OCI-LY7 (cell line): ENCODE results near the gene RGS8. TPM values are rescaled to one million over a fixed set of nuclear protein-coding genes. Genes with fewer than 3 reads are reported as not detected.

ENCODE experiments used
- Bru-seq: library from RNA; stranded (reverse); fragments of 400-500 nt; gene quantifications from one replicate; lab custom pipeline; 2021; lab: Mats Ljungman, UMichigan
- BruChase-seq, 2 experiments: library from RNA; stranded (reverse); fragments of 400-500 nt; gene quantifications; one replicate each; lab custom pipeline; 2021; lab: Mats Ljungman, UMichigan
- BruUV-seq: library from RNA; stranded (reverse); fragments of 400-500 nt; replicated peaks from 2 replicates; lab custom pipeline; 2021; lab: Mats Ljungman, UMichigan
- CTCF ChIA-PET: fragments of 300-600 bp; sonication (Branson Sonifier 250); formaldehyde crosslinking; loops from one replicate; lab custom pipeline; 2022; ENCODE audit warnings: antibody characterized with exemption; ENCODE audit not compliant: unreplicated experiment; lab: Charles Lee
- POLR2A ChIA-PET: fragments of 300-600 bp; sonication (Branson Sonifier 250); formaldehyde crosslinking; loops from one replicate; lab custom pipeline; 2022; ENCODE audit warnings: antibody characterized with exemption; lab: Charles Lee
- DNase-seq: peaks from one replicate; pipeline ENCODE4 v3.0.0-alpha.2; 2015; ENCODE audit warnings: low spot score
- H2AFZ ChIP-seq: fragments of 200-600 bp; sonication (generic), shearing (Covaris generic); 2 replicates; pipeline ENCODE4 v1.6.1; 2014; ENCODE audit warnings: mild to moderate bottlenecking, antibody characterized with exemption, low read length, moderate library complexity
- H3K27ac ChIP-seq: fragments of 200-600 bp; sonication (generic); 2 replicates; pipeline ENCODE4 v1.5.1; 2014; ENCODE audit warnings: mixed run types, low read depth, mild to moderate bottlenecking, moderate library complexity, low read length, inconsistent platforms; ENCODE audit not compliant: poor library complexity, severe bottlenecking
- H3K36me3 ChIP-seq: fragments of 200-600 bp; sonication (generic); 2 replicates; pipeline ENCODE4 v1.6.1; 2014; ENCODE audit warnings: mild to moderate bottlenecking, antibody characterized with exemption, low read length, moderate library complexity, mixed read lengths; ENCODE audit not compliant: insufficient read depth
- H3K4me1 ChIP-seq: fragments of 200-600 bp; sonication (generic); 2 replicates; pipeline ENCODE4 v1.5.1; 2014; ENCODE audit warnings: mild to moderate bottlenecking, low read length; ENCODE audit not compliant: insufficient read depth, poor library complexity, severe bottlenecking
- H3K4me2 ChIP-seq: fragments of 200-600 bp; sonication (generic); 2 replicates; pipeline ENCODE4 v1.6.1; 2014; ENCODE audit warnings: mild to moderate bottlenecking, low read length
- H3K4me3 ChIP-seq: fragments of 200-600 bp; sonication (generic); 2 replicates; pipeline ENCODE4 v1.5.1; 2014; ENCODE audit warnings: mild to moderate bottlenecking, low read depth, low read length; ENCODE audit not compliant: poor library complexity, severe bottlenecking
- H3K79me2 ChIP-seq: fragments of 200-600 bp; sonication (generic); 2 replicates; pipeline ENCODE4 v1.6.1; 2016; ENCODE audit warnings: low read depth, mild to moderate bottlenecking, low read length, moderate library complexity, mixed read lengths; ENCODE audit not compliant: insufficient read depth
- H3K9me2 ChIP-seq: fragments of 200-600 bp; sonication (generic); 2 replicates; pipeline ENCODE4 v1.6.1; 2016; ENCODE audit warnings: mild to moderate bottlenecking, low read length, mixed read lengths; ENCODE audit not compliant: insufficient read depth
- H3K9me3 ChIP-seq: fragments of 200-600 bp; sonication (generic); 2 replicates; pipeline ENCODE4 v1.6.1; 2014; ENCODE audit warnings: mild to moderate bottlenecking, mixed run types, low read length, mixed read lengths
- H4K20me1 ChIP-seq: fragments of 200-600 bp; sonication (generic); 2 replicates; pipeline ENCODE4 v1.6.1; 2014; ENCODE audit warnings: mild to moderate bottlenecking, antibody characterized with exemption, low read length, moderate library complexity, mixed read lengths; ENCODE audit not compliant: insufficient read depth
- EZH2phosphoT487 ChIP-seq: fragments of 200-600 bp; sonication (generic); IDR thresholded peaks from 2 replicates; pipeline ENCODE4 v1.6.1; 2018; ENCODE audit warnings: low read depth, borderline replicate concordance, mild to moderate bottlenecking, mixed run types, antibody characterized with exemption, low read length, moderate library complexity, mixed read lengths
- intact Hi-C: fragments of 100-400 bp; cut with micrococcal nuclease; formaldehyde crosslinking; loops from one replicate; pipeline ENCODE4 v1.10.0; 2022; ENCODE audit not compliant: unreplicated experiment
- long read RNA-seq: library from polyadenylated mRNA; stranded (forward); transcript quantifications from one replicate; pipeline ENCODE4 v2.0.0, GENCODE V29; 2022
- total RNA-seq, 2 experiments: library from RNA; depleted of rRNA in 1 of 2; stranded (reverse); fragments of >200 nt in 1 of 2; shearing (Covaris generic) in 1 of 2; gene quantifications; 2 replicates each; pipeline ENCODE4 v1.2.3, GENCODE V29; 2014 to 2022
- TF ChIP-seq, protein P1 (sequence below): fragments of 200-600 bp; sonication (generic); conservative IDR thresholded peaks from 2 replicates; pipeline ENCODE4 v1.5.1; 2014; ENCODE audit warnings: mild to moderate bottlenecking, antibody characterized with exemption, low read length, moderate library complexity, mixed read lengths

RGS8 gene, protein sequence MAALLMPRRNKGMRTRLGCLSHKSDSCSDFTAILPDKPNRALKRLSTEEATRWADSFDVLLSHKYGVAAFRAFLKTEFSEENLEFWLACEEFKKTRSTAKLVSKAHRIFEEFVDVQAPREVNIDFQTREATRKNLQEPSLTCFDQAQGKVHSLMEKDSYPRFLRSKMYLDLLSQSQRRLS
- 0.10 TPM in 1 of 2 replicates, not detected in the other for total RNA-seq (2014; rRNA removed; shearing (Covaris generic))
- 0.31 and 1.2 TPM in 2 replicates for total RNA-seq (2022)
- percentile 31 among the genes with signal in this experiment for Bru-seq, nascent RNA
- percentile 21 among the genes with signal in this experiment for BruChase-seq, experiment 1, labeled RNA remaining after a 6-hour chase
- percentile 31 among the genes with signal in this experiment for BruChase-seq, experiment 2, labeled RNA remaining after a 2-hour chase
- long read RNA-seq: 0 reads

DNA sequence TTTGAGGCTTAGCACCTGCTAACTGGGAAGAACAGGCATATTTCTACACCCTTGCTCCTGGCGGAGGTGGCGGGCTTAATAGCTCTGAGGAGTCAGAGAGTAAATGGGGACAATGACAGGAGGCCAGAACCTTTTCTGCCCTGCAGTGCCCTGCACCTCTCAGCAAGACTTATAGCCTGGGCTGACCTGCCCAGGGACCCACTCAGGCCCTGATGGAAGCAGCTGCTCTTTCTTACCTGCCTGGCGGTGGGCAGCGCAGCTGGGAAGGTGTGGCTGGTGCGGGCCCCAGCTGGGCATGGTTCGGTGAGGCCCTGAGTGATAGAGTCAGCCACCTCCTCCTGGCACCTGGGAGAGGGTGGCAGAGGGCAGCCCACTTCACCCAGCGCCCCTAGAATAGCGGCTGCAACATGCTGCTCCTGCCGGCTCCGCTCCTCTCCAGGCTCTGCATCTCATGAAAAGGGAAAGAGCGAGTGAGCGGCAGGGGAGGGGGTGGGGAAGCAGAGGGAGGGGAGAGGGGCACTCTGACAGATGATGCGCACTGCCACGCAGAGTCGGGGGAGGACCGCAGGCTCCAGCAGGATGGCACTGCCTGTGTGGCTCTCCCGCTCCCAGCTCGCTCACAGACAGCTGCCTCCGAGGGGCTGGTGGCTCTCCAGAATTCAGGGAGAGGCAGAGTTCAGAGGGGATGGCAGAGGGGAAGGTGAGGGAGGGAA, at the start of gene RGS8:
RGS8 (minus strand) TSS at position 472 of the 713 bp plus-strand sequence. CDS start 14,938 bp downstream, outside the sequence.
- H3K36me3 ChIP-seq: no peaks in the 10 kb centered on the region
- no peak within 1 kb of the TSS for H3K4me2 ChIP-seq
- H3K4me3 ChIP-seq: no peak within 1 kb of the TSS
- no peak within 1 kb of the TSS for H3K27ac ChIP-seq
- no peak within 1 kb of the TSS for H2AFZ ChIP-seq
- H3K4me1 ChIP-seq: peaks cover 43% of the 10 kb centered on the region
- intact Hi-C loops: no loop called here
- H3K79me2 ChIP-seq: no peaks in the 10 kb centered on the region
- H3K9me3 ChIP-seq: no peaks in the 10 kb centered on the region
- BruUV-seq: no TSS peak
- no peak for TF ChIP-seq EZH2phosphoT487
- ChIA-PET CTCF (interaction anchor here (1.0 kb wide), 1 partner anchor 8 kb away, joined by 3 read pairs; no protein-coding TSS in a partner anchor), POLR2A (interaction anchor here (0.7 to 1.2 kb wide), 2 partner anchors 81 to 235 kb away, joined by 4 to 7 read pairs; no protein-coding TSS in a partner anchor)
- no peaks in the 10 kb centered on the region for H4K20me1 ChIP-seq
- no peak for DNase-seq
- no peaks in the 10 kb centered on the region for H3K9me2 ChIP-seq

DNA sequence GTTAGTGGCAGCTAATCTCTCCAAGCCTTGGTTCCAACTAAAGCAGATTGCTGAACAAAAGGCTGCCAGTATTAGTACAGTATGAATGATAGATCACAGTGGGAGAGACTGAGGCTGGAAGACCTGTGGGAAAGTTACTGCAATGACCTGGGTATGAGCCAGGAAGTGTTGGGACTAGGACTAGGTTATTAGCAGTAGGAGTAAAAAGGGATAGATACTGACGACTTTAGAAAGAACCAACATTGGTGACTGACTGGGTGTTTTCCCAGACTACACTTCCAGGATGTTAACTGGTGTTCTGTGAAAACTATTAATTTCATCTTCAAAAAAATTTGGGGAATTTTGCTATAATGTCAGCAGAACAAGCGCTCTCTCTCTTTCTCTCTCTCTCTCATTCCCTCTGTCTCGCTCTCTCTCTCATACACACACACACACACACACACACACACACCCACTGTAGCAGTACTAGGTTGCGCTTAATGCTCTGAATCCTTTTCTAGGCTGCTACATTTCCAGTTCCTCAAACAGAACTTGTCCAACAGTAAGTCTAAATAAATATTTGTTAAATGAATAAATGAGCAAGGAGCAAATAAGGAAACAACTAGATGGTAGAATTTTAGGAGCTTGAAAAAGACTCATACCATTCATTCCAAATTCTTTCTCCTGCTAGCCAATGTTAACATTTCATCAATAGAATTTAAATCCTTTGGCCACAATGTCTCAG, 47.6 kb upstream of the RGS8 start:
- no peak for DNase-seq
- Histone ChIP-seq H3K9me2 (no peaks in the 10 kb centered on the region), H3K9me3 (no peaks in the 10 kb centered on the region), H3K27ac (no peak overlapping the region), H3K4me1 (no peaks in the 10 kb centered on the region), H3K4me2 (no peak overlapping the region), H3K79me2 (no peaks in the 10 kb centered on the region), H2AFZ (no peak overlapping the region), H3K36me3 (no peaks in the 10 kb centered on the region), H4K20me1 (no peaks in the 10 kb centered on the region), H3K4me3 (no peak overlapping the region)
- intact Hi-C loops: no loop called here
- ChIA-PET POLR2A (interaction anchor here (0.6 to 1.1 kb wide), 4 partner anchors 15 to 1875 kb away, joined by 3 to 5 read pairs (median 3); no protein-coding TSS in a partner anchor), CTCF (no interaction called here)
- BruUV-seq: no TSS peak
- no peak for TF ChIP-seq EZH2phosphoT487
- TF ChIP-seq, protein P1, sequence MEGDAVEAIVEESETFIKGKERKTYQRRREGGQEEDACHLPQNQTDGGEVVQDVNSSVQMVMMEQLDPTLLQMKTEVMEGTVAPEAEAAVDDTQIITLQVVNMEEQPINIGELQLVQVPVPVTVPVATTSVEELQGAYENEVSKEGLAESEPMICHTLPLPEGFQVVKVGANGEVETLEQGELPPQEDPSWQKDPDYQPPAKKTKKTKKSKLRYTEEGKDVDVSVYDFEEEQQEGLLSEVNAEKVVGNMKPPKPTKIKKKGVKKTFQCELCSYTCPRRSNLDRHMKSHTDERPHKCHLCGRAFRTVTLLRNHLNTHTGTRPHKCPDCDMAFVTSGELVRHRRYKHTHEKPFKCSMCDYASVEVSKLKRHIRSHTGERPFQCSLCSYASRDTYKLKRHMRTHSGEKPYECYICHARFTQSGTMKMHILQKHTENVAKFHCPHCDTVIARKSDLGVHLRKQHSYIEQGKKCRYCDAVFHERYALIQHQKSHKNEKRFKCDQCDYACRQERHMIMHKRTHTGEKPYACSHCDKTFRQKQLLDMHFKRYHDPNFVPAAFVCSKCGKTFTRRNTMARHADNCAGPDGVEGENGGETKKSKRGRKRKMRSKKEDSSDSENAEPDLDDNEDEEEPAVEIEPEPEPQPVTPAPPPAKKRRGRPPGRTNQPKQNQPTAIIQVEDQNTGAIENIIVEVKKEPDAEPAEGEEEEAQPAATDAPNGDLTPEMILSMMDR: no peak

DNA sequence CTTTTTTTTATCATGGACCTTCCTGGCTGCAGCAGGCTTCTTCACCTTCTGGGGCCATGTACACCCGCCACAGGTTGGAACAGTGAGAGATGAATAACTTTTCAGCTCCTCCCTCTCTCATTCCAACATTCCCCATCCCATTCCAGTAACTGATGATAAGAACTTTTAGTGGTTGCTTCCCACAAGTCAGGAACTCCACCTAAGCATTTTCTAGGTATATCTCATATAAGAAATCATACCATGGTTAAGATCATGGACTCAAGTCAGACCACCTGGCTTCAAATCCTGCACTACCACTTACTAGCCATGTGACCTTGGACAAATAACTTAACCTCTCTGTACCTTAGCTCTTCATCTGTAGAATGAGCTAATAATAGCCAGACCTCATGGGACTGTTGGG, 42.5 kb upstream of the RGS8 start:
- TF ChIP-seq, protein P1: no peak
- TF ChIP-seq EZH2phosphoT487: no peak
- BruUV-seq: no TSS peak

More for the DNA sequence above, 42.5 kb upstream of the RGS8 start:
- no peak overlapping the region for H2AFZ ChIP-seq
- H3K9me3 ChIP-seq: no peaks in the 10 kb centered on the region
- H3K9me2 ChIP-seq: no peaks in the 10 kb centered on the region
- H3K4me3 ChIP-seq: no peak overlapping the region
- ChIA-PET CTCF (no interaction called here), POLR2A (no interaction called here)
- H3K4me1 ChIP-seq: no peaks in the 10 kb centered on the region
- DNase-seq: no peak
- H4K20me1 ChIP-seq: no peaks in the 10 kb centered on the region
- intact Hi-C loops: no loop called here
- no peak overlapping the region for H3K27ac ChIP-seq
- H3K36me3 ChIP-seq: no peaks in the 10 kb centered on the region
- no peak overlapping the region for H3K4me2 ChIP-seq
- H3K79me2 ChIP-seq: no peaks in the 10 kb centered on the region
